GM18519 (cell line): ENCODE measurements around the gene HOXA11.

Experiments used
- ATAC-seq: cut with Tn5 transposase; IDR thresholded peaks from one replicate; pipeline ENCODE4 v1.9.1; 2021; ENCODE audit warnings: mild to moderate bottlenecking, moderate library complexity; ENCODE audit not compliant: unreplicated experiment, low FRiP score

Gene HOXA11

DNA sequence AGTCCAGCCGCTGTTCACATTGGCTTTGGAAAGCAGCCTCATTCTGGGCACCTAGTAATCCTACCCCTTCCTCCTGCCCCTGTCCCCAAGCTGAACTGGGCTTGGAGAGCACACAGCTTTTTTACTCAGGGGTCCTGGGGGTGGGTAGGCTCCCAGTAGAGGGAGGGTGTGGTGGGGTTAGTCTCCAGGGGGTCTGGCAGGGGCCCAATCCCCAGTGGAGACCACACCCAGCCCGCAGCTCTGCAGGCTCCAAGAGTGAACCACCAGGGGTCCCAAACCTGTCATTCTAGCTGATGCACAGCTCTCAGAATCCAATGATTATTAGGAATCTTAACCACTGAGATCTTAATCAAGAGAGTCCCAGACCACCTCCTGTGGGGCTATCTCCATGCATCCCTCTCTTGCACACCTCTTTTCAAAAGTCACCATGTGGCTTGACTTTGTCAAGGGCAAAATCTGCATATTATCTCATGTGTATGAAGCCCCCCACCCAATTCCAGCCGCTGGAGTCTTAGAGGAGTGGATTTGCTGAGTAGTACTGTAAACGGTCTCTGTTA is 2.7 kb downstream of the HOXA11 start:
- ATAC-seq, result no peak

DNA sequence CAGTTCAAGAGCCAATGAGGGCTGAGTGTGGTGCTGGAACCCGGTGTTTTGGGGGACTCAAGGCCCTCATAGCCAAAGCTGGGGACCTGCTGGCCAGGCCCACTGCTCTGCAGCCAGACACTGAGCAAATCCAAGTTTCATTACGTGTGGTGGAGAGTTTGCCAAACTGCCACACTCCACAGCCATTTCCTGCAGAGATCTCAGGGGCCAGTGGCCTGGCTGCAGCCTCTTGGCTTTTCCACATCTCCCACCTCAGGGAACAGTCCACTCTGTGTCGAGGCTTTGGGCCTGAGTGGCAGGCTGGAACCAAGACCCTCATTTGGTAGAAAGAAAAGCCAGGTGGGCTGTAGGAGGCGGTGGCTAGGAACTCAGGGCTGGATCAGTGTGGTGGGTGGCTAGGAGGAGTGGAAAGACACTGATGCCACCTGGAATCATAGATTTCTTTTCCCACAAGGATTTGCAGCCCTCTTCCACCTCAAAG is 3.2 kb downstream of the HOXA11 start:
- no peak for ATAC-seq

DNA sequence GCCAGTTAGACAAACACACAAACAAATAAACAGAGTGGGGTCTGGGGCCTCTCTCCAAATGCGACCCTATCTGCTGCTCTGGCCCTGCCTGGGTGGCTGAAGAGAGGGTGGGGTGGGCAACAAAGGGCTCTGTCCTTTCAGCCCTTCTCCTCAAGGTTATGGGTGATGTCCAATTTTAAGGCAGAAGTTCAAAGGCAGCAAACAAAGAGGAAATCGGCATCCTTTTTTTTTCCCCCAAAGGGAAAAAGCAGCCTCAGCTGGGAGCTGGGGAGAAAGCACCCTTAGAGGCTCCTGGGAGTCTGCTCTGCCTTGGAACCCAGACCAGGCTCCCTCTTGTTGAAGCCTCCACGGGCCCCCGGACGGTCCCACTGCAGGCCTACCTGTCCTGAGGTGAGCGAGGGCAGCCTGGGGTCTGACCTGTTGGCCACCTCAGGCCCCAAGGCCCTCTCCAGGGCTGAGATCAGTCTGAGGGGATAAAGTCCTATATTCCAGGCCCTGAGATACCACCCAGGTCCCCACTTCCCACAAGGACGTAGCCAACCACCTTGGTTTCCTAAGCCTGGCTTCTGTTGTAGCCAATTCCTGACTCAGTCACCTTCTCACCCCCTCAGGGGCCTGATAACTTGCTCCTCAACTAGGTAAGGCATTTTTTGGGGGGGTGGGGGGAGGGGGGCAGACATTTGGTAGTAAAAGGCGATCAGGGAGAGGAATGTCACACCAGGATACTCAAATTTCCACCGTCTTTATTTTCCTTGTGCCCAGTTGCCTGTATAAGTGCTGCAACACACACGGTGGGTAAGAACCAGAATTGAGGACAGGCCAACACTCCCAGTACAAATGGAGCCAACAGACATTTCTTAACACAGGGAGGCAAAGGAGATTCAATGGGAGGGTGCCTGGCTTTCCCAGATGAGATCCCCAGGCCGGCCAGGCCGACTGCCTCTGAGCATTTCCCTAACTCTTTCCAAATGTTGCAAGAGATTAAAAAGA is 4.3 kb downstream of the HOXA11 start:
- ATAC-seq, result no peak

DNA sequence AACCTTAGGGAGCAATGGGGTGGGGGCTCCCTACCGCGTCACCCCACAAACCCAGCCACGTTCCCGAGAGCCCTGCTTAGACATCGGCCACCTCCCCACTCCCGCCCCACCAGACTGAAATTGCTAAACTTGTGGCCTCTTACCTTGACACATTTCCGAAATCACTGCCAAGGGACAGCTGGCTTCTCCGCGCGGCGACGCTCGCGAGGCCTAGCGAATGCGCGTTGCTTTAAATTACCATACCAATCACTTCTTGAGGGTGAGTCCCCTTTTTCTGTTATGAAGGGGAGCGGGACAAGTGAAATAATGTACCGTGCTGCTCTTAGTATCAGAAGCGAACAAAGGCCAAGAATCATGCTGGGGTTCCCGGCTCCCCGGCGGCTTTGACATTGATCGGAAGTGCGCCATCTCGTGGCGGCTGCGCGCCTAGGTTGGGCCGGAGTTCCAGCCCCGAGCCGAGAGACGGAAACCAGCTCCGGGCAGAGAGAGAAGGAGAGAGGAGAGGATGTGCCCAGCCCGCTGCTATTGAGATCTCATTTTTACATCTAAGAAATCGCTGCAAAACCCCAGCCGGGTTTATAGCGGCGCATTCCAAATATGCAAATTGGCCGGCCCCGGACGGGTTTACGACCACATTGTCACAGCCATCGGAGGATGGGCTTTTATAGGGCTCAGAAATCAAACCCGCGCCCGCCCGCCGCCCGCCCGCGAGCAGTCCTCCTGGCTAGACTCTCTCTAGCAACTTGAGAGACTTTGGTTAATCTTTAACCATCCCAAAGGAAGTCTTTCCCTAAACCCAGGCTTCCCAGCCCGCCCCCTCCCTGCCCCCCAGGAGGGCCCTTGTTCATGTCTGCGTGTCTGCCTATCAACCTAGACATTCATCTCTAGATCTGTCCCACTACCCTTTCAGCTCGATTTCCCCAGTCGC is 5.3 kb downstream of the HOXA11 start:
- no peak for ATAC-seq

DNA sequence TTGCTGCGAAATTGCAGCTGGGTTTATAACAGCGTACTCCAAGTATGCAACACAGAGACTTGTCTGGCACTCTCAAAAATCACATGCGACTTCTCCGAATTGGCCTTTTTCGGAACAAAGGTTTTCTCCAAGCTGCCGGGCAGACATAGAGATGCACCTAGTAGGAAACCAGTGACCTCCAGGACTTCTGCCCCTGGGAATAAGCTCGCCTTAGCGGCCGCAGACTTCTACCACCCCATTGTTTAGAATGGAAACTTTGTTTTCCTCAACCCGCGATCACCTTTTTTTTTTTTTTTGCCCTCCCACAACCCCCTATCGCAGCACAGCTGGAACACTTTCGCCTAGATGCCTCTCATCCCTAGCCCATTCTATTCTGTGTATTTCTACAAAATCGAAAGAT is 6.0 kb downstream of the HOXA11 start:
- ATAC-seq, result no peak

DNA sequence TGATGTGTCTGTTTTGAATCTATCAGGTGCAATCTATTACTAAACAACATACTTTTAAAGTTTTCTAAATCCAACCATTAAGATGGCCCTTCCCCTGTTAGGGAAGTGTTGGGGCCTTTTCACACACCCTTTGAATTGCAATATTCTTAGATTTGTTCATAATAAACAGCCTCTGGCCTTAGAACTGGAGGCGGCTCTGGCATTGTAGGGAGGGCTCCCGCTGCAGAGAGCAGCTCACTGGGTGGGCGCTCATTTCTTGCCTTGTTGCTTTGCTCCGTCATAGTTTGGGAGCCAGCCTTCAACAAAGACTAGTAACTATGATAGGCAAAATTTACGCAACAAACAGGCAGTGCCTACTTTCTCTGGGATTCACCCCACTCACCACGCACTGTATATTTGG is 6.7 kb downstream of the HOXA11 start:
- no peak for ATAC-seq

DNA sequence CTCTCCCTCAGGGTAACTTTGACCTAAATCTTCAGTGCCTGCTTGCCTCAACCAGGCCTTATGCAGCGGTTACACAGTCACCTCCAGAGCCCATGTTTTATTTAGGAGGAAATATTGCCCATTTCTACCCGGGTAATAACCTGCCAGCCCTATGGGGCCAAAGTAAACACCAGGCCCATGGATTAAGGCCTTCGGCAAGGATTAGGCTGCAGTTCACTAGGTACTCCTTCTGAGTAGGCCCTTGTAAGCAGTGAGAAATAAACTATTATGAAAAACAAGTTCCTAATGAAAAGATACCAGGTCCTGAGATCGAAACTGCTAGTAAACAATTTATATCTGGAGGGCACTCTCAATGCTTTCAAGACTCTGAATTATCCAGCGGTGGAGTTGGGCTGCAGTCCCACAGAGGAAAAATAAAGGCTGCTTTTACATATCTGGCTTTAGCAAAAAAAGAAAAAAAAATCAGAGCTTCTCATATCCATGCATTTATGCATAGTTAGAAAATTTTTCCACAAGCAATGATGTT is 7.2 kb downstream of the HOXA11 start:
- no peak for ATAC-seq

DNA sequence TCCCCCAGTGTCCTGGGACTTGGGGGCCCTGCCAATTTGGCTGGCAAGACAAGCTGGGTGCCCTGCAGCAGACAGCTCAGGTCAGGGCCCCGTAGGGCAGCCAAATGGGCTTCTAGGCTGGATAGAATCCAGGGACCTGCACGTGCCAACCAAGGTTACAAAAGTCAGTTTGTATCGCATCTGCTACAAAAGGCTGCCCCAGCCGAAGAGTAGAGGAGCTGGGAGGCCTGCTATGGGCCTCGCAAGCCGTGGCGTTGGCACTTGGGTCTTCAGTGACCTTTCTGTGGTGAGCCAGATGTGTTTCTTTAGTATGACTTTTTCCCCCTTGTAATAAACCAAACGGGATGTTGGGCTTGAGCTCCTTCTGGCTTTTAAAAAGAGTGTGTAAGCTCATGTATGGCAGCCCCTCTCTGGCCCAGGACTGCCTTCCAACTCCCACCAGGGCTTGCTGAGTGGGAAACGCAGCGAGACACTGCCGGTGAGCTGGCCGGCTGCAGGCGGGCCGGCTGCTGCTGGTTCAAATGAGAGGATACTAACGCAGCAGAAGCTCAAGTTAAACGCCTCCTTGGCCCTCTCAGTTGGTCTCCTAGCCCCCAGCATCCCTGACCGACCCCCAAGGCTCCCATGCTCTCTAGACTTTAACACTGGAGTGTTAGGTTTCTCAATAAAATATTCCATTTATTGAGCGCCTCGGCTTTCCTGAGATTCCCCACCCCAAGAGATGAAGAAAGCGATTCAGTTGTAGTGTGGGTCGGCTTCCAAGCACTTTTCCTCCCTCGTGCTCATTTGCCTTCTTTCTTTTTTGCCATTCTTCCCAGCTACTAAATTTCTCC is 7.9 kb downstream of the HOXA11 start:
- no peak for ATAC-seq

DNA sequence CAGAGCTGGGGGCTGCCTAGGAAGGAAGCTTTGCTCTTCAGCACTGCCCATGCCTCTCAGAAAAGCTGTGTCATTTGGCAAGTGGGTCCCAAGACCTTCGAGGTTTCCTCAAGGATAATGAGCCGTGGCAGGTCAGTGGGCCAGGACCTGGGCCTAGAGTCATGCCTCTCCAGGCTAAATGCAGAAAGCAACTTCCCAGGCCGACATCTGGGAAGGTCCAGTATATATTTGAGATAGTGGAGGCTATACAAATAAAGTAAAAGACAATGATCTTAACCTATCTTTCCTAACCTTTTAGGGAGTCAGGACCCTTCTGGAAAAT is 8.5 kb downstream of the HOXA11 start:
- no peak for ATAC-seq

DNA sequence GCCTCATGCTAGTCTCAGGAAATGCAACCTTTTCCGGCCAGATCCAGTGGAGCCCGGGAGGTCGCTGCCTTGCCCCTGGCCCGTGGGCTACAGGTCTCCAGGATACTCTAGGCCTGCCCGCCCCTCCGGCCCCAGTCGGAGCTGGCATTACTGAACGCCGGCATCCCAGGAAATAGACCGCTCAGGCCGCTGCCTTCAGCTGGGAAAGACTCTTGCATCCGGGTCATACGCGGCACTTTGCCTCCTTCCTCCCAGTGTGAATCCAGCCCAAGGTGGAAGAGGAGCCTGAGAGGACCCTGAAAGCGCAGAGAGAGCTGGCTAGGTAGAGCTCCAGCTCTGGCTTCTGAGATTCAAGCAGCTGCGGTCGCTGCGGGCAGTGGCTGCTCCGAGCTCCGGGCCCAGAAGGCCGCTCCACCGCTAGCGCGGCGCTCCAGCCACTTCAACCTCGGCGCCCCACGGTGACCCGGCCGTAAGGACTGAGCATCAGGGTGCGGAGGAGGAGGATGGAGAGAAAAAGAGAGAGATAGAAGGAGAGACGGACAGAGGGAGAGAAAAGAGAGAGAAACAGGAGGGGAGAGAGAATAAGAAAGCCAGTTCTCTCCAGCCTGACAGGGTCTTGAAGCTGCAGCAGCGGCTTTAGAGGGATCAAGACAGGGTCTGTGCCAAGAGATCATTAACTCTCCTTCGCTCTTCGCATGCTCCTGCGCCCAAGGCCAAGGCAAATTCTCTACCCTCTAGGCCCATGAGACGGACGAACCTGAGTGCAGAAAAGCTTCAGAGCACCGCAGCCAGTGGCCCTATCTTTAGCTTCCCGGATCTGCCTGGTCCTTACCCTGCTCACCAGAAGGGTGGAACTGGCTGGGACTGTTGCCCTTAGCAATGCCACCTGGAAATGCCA is 9.2 kb downstream of the HOXA11 start:
- ATAC-seq, result no peak

DNA sequence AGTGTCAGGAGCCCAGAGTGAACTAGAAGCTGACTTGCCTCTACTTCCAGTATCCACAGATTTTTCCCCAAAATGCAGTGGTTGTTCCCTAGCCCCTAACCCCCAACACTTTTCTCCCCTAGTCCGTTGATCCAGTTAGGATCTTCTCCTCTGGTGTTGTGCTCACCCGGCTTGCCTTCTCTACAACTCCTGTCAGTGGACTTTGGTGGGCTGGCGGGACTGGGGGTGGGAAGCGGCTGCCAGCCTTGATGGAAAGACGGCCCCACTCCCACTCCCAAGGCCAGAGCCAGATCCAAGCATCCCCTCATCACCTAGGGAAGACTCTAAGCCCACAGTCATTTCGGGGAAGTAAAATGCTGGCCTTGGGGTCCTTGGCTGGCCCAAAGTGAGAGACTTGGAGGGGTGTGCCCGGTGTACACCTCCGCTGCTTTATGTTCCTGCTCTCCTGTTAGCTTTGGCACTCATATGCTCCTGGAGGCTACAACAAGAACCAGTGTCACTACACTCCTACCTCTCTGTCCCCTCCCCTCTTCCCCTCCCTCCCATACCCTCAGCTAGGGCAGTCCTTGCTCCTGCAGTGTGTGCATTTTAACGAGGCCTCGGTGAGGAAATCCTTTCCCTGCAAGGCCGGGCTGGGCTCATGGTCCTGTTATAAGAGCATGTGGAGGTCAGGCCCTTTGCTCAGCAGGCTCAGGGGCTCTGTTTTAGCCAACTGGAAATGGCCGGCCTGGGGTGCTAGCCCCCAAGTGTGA is 10.0 kb downstream of the HOXA11 start:
- ATAC-seq, result no peak

DNA sequence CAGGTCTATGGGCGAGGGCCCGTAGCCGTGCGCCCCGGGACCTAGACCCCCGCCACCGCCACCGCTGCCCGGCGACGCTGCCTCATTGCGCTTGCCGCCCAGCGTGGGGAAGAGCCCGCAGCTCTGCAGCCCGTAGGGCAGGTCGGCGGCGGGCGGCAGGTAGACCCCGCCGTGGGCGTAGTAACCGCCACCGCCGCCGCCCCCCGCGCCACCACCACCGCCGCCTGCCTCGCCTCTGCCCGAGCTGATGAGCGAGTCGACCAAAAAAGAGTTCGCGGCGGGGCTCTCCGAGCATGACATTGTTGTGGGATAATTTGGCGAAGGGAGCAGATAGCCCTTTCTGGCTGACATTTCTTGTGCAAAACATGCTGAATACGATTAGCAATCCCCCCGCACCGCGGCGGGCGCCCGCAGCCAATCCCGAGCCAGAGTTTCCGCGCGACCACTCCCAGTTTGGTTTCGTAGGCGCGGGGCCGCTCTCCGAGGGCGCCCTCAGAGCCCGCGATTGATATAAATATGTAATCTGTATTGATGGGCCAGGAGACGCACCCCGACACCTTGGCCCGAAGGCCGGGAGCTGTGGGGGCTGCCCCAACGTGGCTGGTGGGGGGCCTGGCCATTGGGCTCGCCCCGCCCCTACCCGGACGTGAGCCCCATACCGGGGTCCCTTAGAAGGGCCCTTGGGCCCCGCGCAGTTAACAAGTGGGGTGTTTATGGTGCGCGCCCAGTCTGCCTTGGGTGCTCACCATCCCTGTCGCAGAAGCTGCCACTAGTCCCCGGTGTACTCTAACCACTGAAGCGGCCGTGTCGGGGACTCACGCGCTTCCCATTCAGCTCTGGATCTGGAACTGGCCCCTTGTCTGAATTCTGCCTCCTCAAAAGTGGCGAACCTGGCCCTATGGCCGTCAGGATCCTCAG is 10.8 kb downstream of the HOXA11 start, which contains the start of gene HOXA10:
Gene HOXA10, minus strand, starts transcription at position 365 of the 918 bp plus-strand sequence. Its CDS starts 14 bp downstream, at position 351.
- ATAC-seq, result no peak

DNA sequence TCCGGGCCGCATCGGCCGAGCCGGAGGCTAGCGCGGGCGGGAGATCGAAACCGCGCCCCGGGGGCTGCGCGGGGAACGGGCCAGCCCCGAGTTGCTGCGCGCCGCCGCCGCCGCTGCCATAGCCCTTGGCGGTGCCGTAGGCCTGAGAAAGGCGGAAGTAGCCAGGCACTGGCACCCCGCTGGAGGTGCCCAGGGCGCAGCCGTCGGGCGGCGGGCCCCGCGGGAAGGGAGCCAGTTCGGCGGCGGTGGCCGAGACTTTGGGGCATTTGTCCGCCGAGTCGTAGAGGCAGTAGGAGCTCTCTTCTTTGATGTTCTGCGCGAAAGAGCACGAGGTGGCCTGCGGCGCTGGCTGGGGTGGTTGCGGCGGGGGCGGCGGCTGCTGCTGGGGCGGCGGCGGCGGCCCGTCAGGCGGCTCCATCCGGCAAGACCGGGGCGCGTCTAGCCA is 11.5 kb downstream of the HOXA11 start:
- ATAC-seq, result no peak

DNA sequence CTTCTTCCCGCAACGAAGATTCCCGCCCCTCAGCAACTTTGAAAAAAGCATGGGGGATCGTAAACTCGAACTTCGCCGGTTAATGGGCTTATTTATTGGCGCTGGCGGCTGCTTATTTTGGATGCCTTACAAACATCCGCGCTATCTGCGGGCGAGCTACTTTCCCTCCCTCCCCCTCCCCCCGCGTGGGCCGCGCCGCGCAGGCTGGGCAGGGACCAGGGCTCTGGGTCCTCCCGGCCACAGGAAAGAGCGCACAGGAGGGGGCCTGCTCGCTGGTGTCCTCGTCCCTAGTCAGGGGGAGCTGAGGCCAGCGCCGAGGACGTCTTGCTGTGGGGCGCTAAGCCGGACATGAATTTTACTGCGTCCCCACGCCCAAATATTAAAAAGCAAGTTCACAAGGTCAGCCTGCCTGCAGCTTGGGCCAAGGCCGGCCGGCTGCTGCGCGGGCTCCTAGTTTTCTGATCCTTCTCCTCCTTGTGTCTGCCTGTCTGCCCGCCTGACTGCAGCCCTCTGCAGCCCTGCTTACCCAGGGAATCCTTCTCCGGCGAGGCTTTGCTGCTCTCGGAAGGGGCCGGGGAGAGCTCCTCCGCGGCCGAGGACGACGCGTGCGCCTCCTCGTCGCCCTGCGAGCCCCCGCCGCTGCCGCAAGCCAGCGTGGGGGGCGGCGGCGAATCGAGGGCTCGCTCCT is 12.1 kb downstream of the HOXA11 start:
- ATAC-seq, result no peak

DNA sequence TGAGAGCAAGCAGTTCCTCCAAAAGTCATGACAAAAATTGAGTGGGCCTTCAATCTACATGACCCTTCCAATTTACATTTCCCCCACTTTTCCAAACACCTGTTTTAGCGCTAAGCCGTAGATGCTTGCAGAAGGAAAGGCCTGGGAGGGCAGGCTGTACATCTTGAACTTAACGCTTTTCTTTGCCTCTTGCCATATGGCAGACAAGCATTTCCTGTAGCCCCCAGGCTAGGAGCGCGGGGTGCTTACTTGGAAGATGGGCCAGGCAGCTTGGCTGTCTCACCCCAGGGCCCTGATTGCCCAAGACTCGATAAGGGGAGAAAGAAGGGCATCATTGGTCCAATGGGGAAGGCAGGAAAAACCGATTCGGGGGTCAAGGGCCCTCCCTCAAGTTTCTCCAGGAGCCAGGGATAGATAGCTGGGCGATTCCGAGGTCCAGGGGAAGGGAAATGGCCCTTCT is 12.7 kb downstream of the HOXA11 start:
- ATAC-seq, result no peak

DNA sequence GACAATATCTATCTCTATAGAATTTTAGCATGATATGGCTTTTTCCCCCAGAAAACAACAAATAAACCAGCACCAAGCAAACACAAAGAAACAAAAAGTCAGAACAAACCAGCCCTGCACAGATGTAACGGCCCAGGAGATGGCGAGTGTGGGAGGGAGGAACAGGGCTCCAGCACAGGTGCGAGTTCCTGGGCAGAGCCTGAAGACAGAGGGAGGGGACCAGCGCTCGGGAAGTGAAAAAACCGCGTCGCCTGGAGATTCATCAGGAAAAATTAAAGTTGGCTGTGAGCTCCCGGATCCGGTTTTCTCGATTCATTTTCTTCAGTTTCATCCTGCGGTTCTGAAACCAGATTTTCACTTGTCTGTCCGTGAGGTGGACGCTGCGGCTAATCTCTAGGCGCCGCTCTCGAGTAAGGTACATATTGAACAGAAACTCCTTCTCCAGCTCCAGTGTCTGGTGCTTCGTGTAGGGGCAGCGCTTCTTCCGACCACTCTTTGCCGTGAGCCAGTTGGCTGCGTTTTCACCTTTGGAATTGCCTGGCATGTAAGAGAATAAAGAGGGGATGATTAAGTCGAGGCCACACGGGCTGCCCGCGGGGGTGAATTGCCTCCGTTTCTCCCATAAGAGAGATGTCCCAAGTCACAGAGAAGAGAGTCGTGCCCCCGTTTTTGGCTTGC is 13.3 kb downstream of the HOXA11 start:
- no peak for ATAC-seq
